Measurements from ENCODE around the gene SPIRE2. TPM values are rescaled to one million over a fixed set of nuclear protein-coding genes. Genes with fewer than 3 reads are reported as not detected.
"Not testable (repeated sequence)": the region's sequence is repeated elsewhere in the genome, so short reads cannot be mapped to it uniquely, and the experiment has no call there.

The SPIRE2 gene
- total and polyA plus RNA-seq, 2 donors (not counting 1 experiment from before 2014, with no cell fraction given), result 0.59 to 3.8 TPM

DNA sequence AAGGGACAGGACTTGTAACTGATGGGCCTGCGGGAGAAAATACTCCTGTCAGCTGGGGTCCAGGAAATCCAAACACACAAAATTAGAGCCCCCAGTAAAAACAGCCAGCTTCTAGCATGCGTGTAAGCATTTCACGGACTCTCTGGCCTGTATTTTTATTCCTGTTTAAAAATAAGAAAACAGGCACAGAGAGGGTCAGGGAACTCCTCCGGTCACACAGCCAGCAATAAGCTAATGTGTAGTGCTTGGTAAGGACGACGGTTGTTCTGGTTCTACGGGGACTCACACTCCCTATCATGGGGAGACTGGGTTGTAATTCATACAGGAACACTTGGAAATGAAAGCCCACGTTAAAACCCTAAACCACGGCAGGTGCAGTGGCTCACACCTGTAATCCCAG is 43.6 kb downstream of the SPIRE2 start:
- Histone ChIP-seq H3K79me2 (ENCODE audit: control insufficient read depth, insufficient read depth, low read length) (peaks cover 22% of the 10 kb centered on the region), H2AFZ (ENCODE audit: low read length) (no peak overlapping the region), H3K4me1 (ENCODE audit: control insufficient read depth, extremely low read depth, insufficient read depth, low read length) (peaks cover 5% of the 10 kb centered on the region), H3K4me3 (replicated peaks in 1 of 4; ENCODE audit: control extremely low read depth in 1 of 4, insufficient read depth in 1 of 4, low read depth in 3 of 4, low read length in 4 of 4) (no peak overlapping the region), H3K27me3 (ENCODE audit: control insufficient read depth, insufficient read depth, low read length) (no peaks in the 10 kb centered on the region), H3K4me2 (ENCODE audit: extremely low read depth, insufficient read depth, low read length) (no peak overlapping the region), H3K36me3 (ENCODE audit: control insufficient read depth, insufficient read depth, low read length) (peaks cover 6% of the 10 kb centered on the region), H3K9ac (ENCODE audit: insufficient read depth, low read length) (no peak overlapping the region), H3K9me3 (ENCODE audit: control insufficient read depth, insufficient read depth, low read depth, low read length) (no peaks in the 10 kb centered on the region), H3K27ac (ENCODE audit: insufficient read depth, low read length) (no peak overlapping the region), H4K20me1 (ENCODE audit: control insufficient read depth, extremely low read depth, insufficient read depth, low read length) (peaks cover 3% of the 10 kb centered on the region)
- DNase-seq (ENCODE audit: low read depth in 2 of 2), result no peak
- TF ChIP-seq CTCF (conservative IDR thresholded peaks at IDR 0.05 in 1 of 2, IDR thresholded peaks at IDR 0.05 in 1 of 2; ENCODE audit: low read depth in 1 of 2, low read length in 2 of 2), result no peak
- no peak for TF ChIP-seq EZH2 (IDR thresholded peaks at IDR 0.05; ENCODE audit: low read length, missing control alignments)

DNA sequence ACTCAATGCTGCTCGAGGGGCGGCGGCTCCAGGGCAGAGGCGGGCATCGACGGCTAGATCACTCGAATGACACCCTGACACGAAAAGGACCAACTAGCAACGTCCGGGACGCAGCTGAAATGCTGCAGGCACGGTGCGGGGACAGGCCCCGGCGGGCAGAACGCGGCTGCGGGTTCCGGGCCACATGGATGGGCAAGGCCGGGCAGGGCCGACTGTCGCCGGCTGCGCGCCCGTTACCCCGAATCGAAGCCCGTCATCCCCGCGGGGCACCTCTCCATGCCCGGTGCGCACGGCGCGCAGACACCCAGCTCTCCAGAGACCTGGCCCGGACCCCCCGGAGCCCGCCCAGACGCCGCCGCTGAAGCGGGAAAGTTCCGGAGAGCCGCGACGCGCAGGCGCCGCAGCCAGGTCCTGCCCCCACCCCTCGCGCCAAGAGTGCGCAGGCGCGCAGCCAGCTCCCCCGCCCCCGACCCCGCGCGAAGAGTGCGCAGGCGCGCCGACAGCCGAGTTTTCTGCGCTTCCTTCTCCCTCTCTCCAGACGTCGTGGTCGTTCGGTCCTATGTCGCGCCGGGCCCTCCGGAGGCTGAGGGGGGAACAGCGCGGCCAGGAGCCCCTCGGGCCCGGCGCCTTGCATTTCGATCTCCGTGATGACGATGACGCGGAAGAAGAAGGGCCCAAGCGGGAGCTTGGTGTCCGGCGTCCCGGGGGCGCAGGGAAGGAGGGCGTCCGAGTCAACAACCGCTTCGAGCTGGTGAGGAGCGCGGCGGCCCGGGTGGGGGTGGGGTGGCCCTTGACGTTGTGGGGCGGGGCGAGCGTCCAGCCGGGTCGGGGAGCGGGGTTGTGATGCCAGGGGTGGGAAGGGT is 45.1 kb downstream of the SPIRE2 start, which contains the start of gene TCF25:
TCF25 (plus strand) TSS at position 484 of the 863 bp plus-strand sequence; CDS start at position 560, 76 bp downstream.
- peak within 1 kb of the TSS; percentile 34 for H2AFZ ChIP-seq (ENCODE audit: low read length)
- peak within 1 kb of the TSS; percentile 70 to 96 (median 87) for H3K4me3 ChIP-seq (replicated peaks in 1 of 4; ENCODE audit: control extremely low read depth in 1 of 4, insufficient read depth in 1 of 4, low read depth in 3 of 4, low read length in 4 of 4)
- H3K9ac ChIP-seq (ENCODE audit: insufficient read depth, low read length), result peak within 1 kb of the TSS; percentile 100
- peak; percentile 67 to 88 for DNase-seq (ENCODE audit: low read depth in 2 of 2)
- no peak for TF ChIP-seq EZH2 (IDR thresholded peaks at IDR 0.05; ENCODE audit: low read length, missing control alignments)
- no peak for TF ChIP-seq CTCF (conservative IDR thresholded peaks at IDR 0.05 in 1 of 2, IDR thresholded peaks at IDR 0.05 in 1 of 2; ENCODE audit: low read depth in 1 of 2, low read length in 2 of 2)
- no peaks in the 10 kb centered on the region for H3K9me3 ChIP-seq (ENCODE audit: control insufficient read depth, insufficient read depth, low read depth, low read length)
- peaks cover 3% of the 10 kb centered on the region for H4K20me1 ChIP-seq (ENCODE audit: control insufficient read depth, extremely low read depth, insufficient read depth, low read length)
- H3K4me1 ChIP-seq (ENCODE audit: control insufficient read depth, extremely low read depth, insufficient read depth, low read length), result peaks cover 5% of the 10 kb centered on the region
- H3K79me2 ChIP-seq (ENCODE audit: control insufficient read depth, insufficient read depth, low read length), result peaks cover 35% of the 10 kb centered on the region
- no peaks in the 10 kb centered on the region for H3K27me3 ChIP-seq (ENCODE audit: control insufficient read depth, insufficient read depth, low read length)
- H3K4me2 ChIP-seq (ENCODE audit: extremely low read depth, insufficient read depth, low read length), result peak within 1 kb of the TSS; percentile 81
- peaks cover 6% of the 10 kb centered on the region for H3K36me3 ChIP-seq (ENCODE audit: control insufficient read depth, insufficient read depth, low read length)
- H3K27ac ChIP-seq (ENCODE audit: insufficient read depth, low read length), result peak within 1 kb of the TSS; percentile 100

- Histone ChIP-seq H2AFZ (ENCODE audit: low read length) (no peak overlapping the region), H3K4me1 (ENCODE audit: control insufficient read depth, extremely low read depth, insufficient read depth, low read length) (peaks cover 5% of the 10 kb centered on the region), H4K20me1 (ENCODE audit: control insufficient read depth, extremely low read depth, insufficient read depth, low read length) (peaks cover 3% of the 10 kb centered on the region), H3K36me3 (ENCODE audit: control insufficient read depth, insufficient read depth, low read length) (peaks cover 13% of the 10 kb centered on the region), H3K9me3 (ENCODE audit: control insufficient read depth, insufficient read depth, low read depth, low read length) (no peaks in the 10 kb centered on the region), H3K4me3 (replicated peaks in 1 of 4; ENCODE audit: control extremely low read depth in 1 of 4, insufficient read depth in 1 of 4, low read depth in 3 of 4, low read length in 4 of 4) (peak overlapping the region; percentile 70 to 96 (median 86)), H3K9ac (ENCODE audit: insufficient read depth, low read length) (peak overlapping the region; percentile 100), H3K27me3 (ENCODE audit: control insufficient read depth, insufficient read depth, low read length) (no peaks in the 10 kb centered on the region), H3K79me2 (ENCODE audit: control insufficient read depth, insufficient read depth, low read length) (peaks cover 43% of the 10 kb centered on the region), H3K4me2 (ENCODE audit: extremely low read depth, insufficient read depth, low read length) (peak overlapping the region; percentile 61), H3K27ac (ENCODE audit: insufficient read depth, low read length) (peak overlapping the region; percentile 100)
- DNase-seq (ENCODE audit: low read depth in 2 of 2), result peak; percentile 88 to 98
- TF ChIP-seq CTCF (conservative IDR thresholded peaks at IDR 0.05 in 1 of 2, IDR thresholded peaks at IDR 0.05 in 1 of 2; ENCODE audit: low read depth in 1 of 2, low read length in 2 of 2) (no peak), EZH2 (IDR thresholded peaks at IDR 0.05; ENCODE audit: low read length, missing control alignments) (no peak)
These were observed 45.9 kb downstream of the SPIRE2 start for GRCh38 chr16:89873972-89874689.

GRCh38 chr16:89879123-89879522 is 50.8 kb downstream of the SPIRE2 start:
- peaks cover 27% of the 10 kb centered on the region for H3K36me3 ChIP-seq (ENCODE audit: control insufficient read depth, insufficient read depth, low read length)
- not testable (repeated sequence) for DNase-seq (ENCODE audit: low read depth in 2 of 2); H2AFZ ChIP-seq (ENCODE audit: low read length); H3K4me3 ChIP-seq (replicated peaks in 1 of 4; ENCODE audit: control extremely low read depth in 1 of 4, insufficient read depth in 1 of 4, low read depth in 3 of 4, low read length in 4 of 4); H3K4me2 ChIP-seq (ENCODE audit: extremely low read depth, insufficient read depth, low read length); H4K20me1 ChIP-seq (ENCODE audit: control insufficient read depth, extremely low read depth, insufficient read depth, low read length); H3K9me3 ChIP-seq (ENCODE audit: control insufficient read depth, insufficient read depth, low read depth, low read length); H3K27ac ChIP-seq (ENCODE audit: insufficient read depth, low read length); H3K27me3 ChIP-seq (ENCODE audit: control insufficient read depth, insufficient read depth, low read length); H3K4me1 ChIP-seq (ENCODE audit: control insufficient read depth, extremely low read depth, insufficient read depth, low read length); H3K9ac ChIP-seq (ENCODE audit: insufficient read depth, low read length)
- peaks cover 86% of the 10 kb centered on the region for H3K79me2 ChIP-seq (ENCODE audit: control insufficient read depth, insufficient read depth, low read length)

All from fibroblast of lung (primary cell).